Cardiac muscle cell (in vitro differentiated cells and primary cell): ENCODE results near the gene SAMD4B. TPM values are rescaled to one million over a fixed set of nuclear protein-coding genes. Genes with fewer than 3 reads are reported as not detected.
A peak's percentile ranks its signal among the peaks of the same experiment; 100 is the strongest.

Experiments used
- DNase-seq, 2 donors: peaks; one replicate each; pipeline versions ENCODE4 v3.0.0 to v3.0.0-alpha.2; 2010 to 2017; ENCODE audit warnings: low read depth in 1 of 2, low spot score in 1 of 2
- H3K27ac ChIP-seq: fragments of 200-600 bp; sonication (generic); 2 replicates; pipeline ENCODE4 v1.5.1; 2016
- H3K27me3 ChIP-seq: fragments of 200-600 bp; sonication (generic); 2 replicates; pipeline ENCODE4 v1.6.0; 2016; ENCODE audit warnings: control low read depth
- H3K36me3 ChIP-seq: fragments of 200-600 bp; sonication (generic); 2 replicates; pipeline ENCODE4 v1.5.1; 2016; ENCODE audit warnings: control low read depth
- H3K4me1 ChIP-seq: fragments of 200-600 bp; sonication (generic); 2 replicates; pipeline ENCODE4 v1.8.1; 2017; ENCODE audit warnings: low read depth, mild to moderate bottlenecking, mixed run types
- H3K4me3 ChIP-seq: fragments of 200-600 bp; sonication (generic); 2 replicates; pipeline ENCODE4 v1.5.1; 2016; ENCODE audit warnings: mild to moderate bottlenecking
- H3K9me3 ChIP-seq: fragments of 200-600 bp; sonication (generic); 2 replicates; pipeline ENCODE4 v1.5.1; 2017; ENCODE audit warnings: low read depth, mild to moderate bottlenecking, control low read depth
- polyA plus RNA-seq: library from polyadenylated mRNA; unstranded; fragments of >200 nt; fragmentation: Nextera tagmentation; extraction: Ambion mirVana; gene quantifications from 2 replicates; pipeline ENCODE4 v1.2.1, GENCODE V29; 2016
- total RNA-seq: library from RNA; depleted of rRNA; stranded (reverse); fragments of >200 nt; gene quantifications from 2 replicates; pipeline ENCODE4 v1.2.3, GENCODE V29; 2016
- TF ChIP-seq, protein P1 (sequence below): IDR thresholded peaks from 2 replicates; pipeline ENCODE4 v1.5.1; 2012; ENCODE audit warnings: low read depth, mild to moderate bottlenecking, low read length

Gene SAMD4B
- total and polyA plus RNA-seq, 2 experiments from 2014 or later: 120 to 183 TPM

GRCh38 chr19:39299404-39299803 lies 42.8 kb upstream of the SAMD4B start:
- H3K9me3 ChIP-seq: no peaks in the 10 kb centered on the region
- peaks cover 7% of the 10 kb centered on the region for H3K4me1 ChIP-seq
- TF ChIP-seq, protein P1, sequence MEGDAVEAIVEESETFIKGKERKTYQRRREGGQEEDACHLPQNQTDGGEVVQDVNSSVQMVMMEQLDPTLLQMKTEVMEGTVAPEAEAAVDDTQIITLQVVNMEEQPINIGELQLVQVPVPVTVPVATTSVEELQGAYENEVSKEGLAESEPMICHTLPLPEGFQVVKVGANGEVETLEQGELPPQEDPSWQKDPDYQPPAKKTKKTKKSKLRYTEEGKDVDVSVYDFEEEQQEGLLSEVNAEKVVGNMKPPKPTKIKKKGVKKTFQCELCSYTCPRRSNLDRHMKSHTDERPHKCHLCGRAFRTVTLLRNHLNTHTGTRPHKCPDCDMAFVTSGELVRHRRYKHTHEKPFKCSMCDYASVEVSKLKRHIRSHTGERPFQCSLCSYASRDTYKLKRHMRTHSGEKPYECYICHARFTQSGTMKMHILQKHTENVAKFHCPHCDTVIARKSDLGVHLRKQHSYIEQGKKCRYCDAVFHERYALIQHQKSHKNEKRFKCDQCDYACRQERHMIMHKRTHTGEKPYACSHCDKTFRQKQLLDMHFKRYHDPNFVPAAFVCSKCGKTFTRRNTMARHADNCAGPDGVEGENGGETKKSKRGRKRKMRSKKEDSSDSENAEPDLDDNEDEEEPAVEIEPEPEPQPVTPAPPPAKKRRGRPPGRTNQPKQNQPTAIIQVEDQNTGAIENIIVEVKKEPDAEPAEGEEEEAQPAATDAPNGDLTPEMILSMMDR: no peak
- no peak for DNase-seq
- no peaks in the 10 kb centered on the region for H3K36me3 ChIP-seq
- no peak overlapping the region for H3K4me3 ChIP-seq
- H3K27me3 ChIP-seq: no peaks in the 10 kb centered on the region
- no peak overlapping the region for H3K27ac ChIP-seq

DNA sequence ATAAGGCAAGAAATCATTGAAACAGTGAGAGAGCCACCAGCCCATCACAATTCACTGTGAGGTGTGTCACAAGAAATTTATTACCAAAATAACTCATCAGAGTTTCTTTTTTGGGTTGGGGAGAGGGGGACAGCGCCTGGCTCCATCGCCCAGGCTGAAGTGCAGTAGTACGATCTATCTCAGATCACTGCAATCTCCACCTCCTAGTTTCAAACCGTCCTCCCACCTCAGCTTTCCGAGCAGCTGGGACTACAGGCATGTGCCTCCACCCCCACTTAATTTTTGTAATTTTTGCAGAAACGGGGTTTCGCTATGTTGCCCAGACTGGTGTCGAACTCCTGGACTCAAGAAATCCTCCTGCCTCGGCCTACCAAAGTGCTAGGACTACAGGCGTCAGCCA lies 42.4 kb upstream of the SAMD4B start:
- Histone ChIP-seq H3K27me3 (no peaks in the 10 kb centered on the region), H3K4me1 (peaks cover 7% of the 10 kb centered on the region), H3K27ac (no peak overlapping the region), H3K36me3 (no peaks in the 10 kb centered on the region), H3K4me3 (no peak overlapping the region), H3K9me3 (no peaks in the 10 kb centered on the region)
- TF ChIP-seq, protein P1: no peak
- DNase-seq: no peak

DNA sequence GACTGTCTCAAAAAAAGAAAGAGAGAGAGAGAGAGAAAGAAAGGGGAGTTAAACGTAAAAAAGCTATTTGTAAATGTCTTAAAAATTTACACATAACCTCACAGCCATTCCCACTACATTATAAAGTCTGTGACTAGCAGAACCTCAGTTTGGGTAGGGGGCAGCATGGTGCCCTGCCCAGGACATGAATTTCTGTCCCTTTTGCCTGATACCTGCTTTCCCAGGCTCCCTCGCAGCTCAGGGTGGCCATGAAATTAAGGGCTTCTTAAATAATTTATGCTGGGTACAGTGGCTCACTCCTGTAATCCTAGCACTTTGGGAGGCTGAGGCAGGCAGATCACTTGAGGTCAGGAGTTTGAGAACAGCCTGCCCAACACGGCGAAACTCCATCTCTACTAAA lies 41.2 kb upstream of the SAMD4B start:
- H3K36me3 ChIP-seq: no peaks in the 10 kb centered on the region
- no peaks in the 10 kb centered on the region for H3K27me3 ChIP-seq
- TF ChIP-seq, protein P1: no peak
- H3K27ac ChIP-seq: no peak overlapping the region
- no peak overlapping the region for H3K4me3 ChIP-seq
- H3K4me1 ChIP-seq: peaks cover 18% of the 10 kb centered on the region
- no peak for DNase-seq
- H3K9me3 ChIP-seq: no peaks in the 10 kb centered on the region

DNA sequence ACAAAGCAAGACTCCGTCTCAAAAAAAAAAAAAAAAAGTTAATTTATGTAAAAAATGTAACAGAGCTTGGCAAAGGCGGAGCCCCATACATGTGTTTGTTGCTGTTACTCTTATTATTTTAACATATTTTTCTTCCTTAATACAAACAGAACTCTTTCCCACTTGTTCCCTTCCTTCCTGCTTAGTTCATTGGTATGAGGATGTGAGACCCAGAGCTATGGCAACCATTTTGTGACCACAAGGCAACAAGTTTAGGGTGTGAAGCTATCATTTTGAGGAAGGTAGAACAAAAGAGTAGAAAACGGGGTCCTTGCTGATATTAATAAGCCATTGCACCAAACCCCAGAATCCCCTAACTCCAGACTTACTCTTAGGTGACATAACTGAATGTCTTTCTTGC lies 40.7 kb upstream of the SAMD4B start:
- Histone ChIP-seq H3K4me3 (no peak overlapping the region), H3K27me3 (no peaks in the 10 kb centered on the region), H3K9me3 (no peaks in the 10 kb centered on the region), H3K4me1 (peaks cover 23% of the 10 kb centered on the region), H3K36me3 (no peaks in the 10 kb centered on the region), H3K27ac (no peak overlapping the region)
- no peak for DNase-seq
- TF ChIP-seq, protein P1: no peak

DNA sequence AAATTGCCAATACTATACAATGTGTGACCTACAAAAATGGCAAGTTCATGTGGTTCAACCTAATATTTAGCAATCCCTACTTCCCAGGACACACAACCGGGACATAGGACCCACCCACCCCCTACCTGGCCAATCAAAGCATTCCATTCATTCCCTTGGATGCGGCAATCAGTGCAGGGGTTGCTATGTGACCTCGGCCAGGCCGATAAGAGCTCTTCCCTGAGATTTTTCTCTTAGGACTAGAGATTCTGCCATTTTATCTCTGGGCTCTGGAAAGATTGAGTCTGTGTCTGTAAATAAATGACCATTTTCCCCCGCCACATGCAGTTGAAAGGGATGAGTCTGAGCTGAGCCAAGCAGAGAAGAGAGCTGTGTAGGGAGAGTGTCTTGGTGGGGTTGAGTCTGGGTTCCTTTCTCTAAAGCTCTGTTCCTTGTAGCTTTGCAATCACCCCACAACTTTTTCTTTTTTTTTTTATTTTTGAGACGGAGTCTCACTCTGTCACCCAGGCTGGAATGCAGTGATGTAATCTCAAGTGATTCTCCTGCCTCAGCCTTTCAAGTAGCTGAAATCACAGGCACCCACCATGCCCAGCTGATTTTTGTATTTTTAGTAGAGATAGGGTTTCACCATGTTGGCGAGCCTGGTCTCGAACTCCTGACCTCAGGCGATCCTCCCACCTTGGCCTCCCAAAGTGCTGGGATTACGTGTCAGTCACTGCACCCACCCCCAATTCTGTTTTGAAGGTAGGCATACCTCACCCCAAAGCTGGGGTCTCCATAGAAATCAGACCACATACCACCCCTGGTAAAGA lies 38.6 kb upstream of the SAMD4B start:
- Histone ChIP-seq H3K4me3 (no peak overlapping the region), H3K27ac (peak overlapping the region; percentile 62), H3K4me1 (peaks cover 29% of the 10 kb centered on the region), H3K36me3 (no peaks in the 10 kb centered on the region), H3K27me3 (no peaks in the 10 kb centered on the region), H3K9me3 (no peaks in the 10 kb centered on the region)
- no peak for DNase-seq
- TF ChIP-seq, protein P1: no peak
